Kidney epithelial cell (primary cell): ENCODE data around the gene OSCAR. TPM values are rescaled to one million over a fixed set of nuclear protein-coding genes. Genes with fewer than 3 reads are reported as not detected.
A peak's percentile ranks its signal among the peaks of the same experiment; 100 is the strongest.

ENCODE experiments used
- DNase-seq: peaks from one replicate; pipeline ENCODE4 v3.0.0-alpha.2; 2010; ENCODE audit warnings: low read depth
- H3K27me3 ChIP-seq: 2 replicates; pipeline ENCODE4 v1.6.0; 2011; ENCODE audit warnings: low read length; ENCODE audit not compliant: control insufficient read depth, insufficient read depth
- H3K36me3 ChIP-seq: 2 replicates; pipeline ENCODE4 v1.5.1; 2011; ENCODE audit warnings: low read length; ENCODE audit not compliant: control insufficient read depth, insufficient read depth
- H3K4me3 ChIP-seq: 2 replicates; pipeline ENCODE4 v1.5.1; 2011; ENCODE audit warnings: low read depth, mild to moderate bottlenecking, control low read depth, low read length
- total RNA-seq: library from RNA; depleted of rRNA; stranded (reverse); fragments of >200 nt; gene quantifications from 2 replicates; pipeline ENCODE4 v1.2.3, GENCODE V29; 2015
- TF ChIP-seq, protein P1 (sequence below): IDR thresholded peaks from 2 replicates; pipeline ENCODE4 v1.5.1; 2011; ENCODE audit warnings: mild to moderate bottlenecking, moderate library complexity, low read length, control low read depth, inconsistent platforms; ENCODE audit not compliant: insufficient read depth, poor library complexity, severe bottlenecking

The OSCAR gene
- total RNA-seq, 1 donor from 2014 or later: 22.9 TPM

DNA sequence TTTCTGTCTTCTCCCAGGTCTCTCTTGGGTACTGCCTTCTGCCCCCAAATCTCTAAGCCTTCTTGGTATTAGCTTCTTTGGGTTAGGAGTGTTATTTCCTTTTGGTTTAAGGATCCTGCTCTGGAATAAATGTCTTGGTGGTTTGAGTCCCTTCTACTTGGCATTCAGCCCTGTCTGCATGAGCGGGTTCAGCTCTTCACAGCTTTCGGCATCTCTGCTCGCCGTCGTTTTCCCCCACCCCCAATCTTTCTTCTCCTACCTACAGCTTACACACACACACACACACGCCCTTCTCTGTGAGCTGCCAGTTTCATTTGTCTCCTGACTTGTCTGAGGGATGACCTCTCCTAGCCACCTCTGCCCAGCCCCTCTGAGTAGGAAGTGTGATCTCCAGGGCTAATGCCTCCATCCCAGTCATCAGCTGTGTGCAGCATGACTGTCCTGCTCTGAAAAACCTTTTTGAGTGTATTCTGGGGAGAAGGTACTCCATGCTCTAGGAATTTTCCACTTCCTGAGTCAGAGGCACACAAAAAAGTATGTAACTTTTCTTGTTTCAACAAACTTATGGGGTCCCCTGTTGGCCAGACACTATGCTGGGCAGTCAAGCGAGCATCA lies 41.7 kb upstream of the OSCAR start:
- TF ChIP-seq, protein P1, sequence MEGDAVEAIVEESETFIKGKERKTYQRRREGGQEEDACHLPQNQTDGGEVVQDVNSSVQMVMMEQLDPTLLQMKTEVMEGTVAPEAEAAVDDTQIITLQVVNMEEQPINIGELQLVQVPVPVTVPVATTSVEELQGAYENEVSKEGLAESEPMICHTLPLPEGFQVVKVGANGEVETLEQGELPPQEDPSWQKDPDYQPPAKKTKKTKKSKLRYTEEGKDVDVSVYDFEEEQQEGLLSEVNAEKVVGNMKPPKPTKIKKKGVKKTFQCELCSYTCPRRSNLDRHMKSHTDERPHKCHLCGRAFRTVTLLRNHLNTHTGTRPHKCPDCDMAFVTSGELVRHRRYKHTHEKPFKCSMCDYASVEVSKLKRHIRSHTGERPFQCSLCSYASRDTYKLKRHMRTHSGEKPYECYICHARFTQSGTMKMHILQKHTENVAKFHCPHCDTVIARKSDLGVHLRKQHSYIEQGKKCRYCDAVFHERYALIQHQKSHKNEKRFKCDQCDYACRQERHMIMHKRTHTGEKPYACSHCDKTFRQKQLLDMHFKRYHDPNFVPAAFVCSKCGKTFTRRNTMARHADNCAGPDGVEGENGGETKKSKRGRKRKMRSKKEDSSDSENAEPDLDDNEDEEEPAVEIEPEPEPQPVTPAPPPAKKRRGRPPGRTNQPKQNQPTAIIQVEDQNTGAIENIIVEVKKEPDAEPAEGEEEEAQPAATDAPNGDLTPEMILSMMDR: no peak
- H3K36me3 ChIP-seq: peaks cover 1% of the 10 kb centered on the region
- DNase-seq: no peak

DNA sequence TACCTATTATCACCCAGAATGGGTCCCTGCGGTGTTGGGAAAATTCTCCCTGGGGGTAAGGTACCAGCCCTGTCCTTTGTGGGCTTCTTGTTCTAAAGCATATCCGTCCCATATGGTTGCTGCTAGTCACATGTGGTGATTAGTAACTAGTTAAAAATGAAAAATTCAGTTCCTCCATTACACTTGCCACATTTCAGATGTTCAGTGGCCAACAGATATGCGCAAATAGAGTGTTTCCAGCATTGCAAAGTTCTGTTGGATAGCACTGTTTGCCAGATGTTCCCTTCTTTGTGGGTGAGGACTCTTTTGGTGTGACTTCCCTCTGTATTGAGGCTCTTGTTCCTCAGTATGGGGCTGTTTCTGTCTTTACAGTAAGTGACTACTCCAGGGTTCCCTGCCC lies 40.8 kb upstream of the OSCAR start:
- no peak overlapping the region for H3K4me3 ChIP-seq
- DNase-seq: no peak
- H3K36me3 ChIP-seq: peaks cover 1% of the 10 kb centered on the region
- no peaks in the 10 kb centered on the region for H3K27me3 ChIP-seq
- TF ChIP-seq, protein P1: no peak

More for the DNA sequence above, 41.7 kb upstream of the OSCAR start:
- Histone ChIP-seq H3K27me3 (no peaks in the 10 kb centered on the region), H3K4me3 (no peak overlapping the region)

DNA sequence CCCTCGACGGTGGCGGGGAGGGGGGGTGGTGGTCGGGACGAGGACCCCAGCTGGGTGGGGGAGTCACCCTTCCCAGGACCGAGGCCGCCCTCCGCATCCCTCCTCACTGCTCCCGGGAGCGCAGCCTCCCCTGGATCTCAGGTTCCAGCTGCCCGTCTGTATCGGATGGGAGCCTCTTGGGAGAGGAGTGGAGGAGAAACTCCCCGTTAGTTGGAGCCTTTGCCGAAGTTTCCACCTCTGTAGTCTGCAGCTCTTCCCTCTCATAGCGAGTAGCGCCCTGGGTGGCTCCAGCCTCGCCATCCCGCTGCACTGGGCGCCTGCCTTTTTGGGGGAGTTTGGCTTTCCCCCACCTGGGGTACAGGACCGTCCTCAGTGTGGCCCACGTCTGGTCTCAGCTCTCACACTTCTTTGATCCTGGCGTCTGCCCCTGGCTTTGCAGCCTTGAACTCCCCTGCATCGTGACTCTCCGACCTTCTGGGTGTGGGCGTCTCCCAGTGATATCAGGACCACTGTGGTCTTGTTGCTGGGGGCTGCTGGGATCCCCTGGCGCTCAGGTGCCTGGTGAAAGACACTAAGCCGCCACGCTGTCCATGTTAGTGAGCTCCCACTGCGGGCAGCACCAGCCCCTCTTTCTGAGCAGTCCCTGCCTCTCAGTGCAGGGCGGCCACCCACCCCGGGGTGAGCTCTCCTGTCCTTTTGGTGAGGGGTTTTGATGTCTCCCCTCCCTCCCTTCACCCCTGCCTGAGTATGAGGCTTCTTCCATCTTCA lies 38.1 kb upstream of the OSCAR start:
- TF ChIP-seq, protein P1: no peak

DNA sequence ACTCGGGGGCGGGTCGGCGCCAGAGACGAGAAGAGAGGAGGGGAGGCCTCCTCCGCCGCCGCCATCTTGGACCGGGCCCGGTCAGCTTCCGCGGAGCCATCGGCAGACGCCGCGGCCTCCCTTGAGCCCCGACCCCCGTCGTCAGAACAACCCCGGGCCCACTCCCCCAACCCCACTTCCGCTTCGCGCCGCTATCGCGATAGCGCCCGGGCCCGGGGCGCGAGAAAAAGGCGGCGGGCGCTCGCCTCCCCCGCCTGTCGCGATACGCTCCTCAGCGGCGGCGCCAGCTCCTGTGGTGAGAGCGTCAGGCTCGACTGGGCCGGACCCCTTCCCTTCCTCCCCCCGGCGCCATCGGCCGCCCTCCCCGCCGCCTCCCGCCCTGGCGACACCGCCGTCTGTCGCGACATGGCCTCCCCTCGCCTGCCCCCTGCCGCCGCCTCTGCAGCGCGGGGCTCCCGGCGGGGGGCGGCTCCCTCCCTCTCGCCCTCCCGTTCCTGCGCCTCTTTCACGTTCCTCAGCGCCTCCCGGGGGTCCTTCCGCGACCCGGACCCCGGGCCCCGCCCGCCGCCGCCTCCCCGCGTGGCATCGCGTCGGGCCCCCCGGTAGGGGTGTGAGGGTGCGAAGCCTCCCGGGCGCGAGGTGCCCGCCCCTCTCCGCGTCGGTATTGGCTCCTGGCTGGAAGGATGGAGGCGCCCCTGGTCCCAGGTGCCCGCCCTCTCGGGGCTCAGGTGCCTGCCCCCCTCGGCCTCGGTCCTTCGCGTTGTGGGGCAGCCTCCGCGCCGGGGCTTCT lies 37.3 kb upstream of the OSCAR start, which contains the start of gene CNOT3:
Gene CNOT3 (plus strand): TSS at position 64 of the 790 bp plus-strand sequence. CDS start 5,217 bp downstream, outside the sequence.
- DNase-seq: no peak
- TF ChIP-seq, protein P1: no peak
- peak within 1 kb of the TSS; percentile 92 for H3K4me3 ChIP-seq

More for the DNA sequence above, 38.1 kb upstream of the OSCAR start:
- Histone ChIP-seq H3K4me3 (peak overlapping the region; percentile 92), H3K27me3 (no peaks in the 10 kb centered on the region), H3K36me3 (peaks cover 1% of the 10 kb centered on the region)
- DNase-seq: no peak

DNA sequence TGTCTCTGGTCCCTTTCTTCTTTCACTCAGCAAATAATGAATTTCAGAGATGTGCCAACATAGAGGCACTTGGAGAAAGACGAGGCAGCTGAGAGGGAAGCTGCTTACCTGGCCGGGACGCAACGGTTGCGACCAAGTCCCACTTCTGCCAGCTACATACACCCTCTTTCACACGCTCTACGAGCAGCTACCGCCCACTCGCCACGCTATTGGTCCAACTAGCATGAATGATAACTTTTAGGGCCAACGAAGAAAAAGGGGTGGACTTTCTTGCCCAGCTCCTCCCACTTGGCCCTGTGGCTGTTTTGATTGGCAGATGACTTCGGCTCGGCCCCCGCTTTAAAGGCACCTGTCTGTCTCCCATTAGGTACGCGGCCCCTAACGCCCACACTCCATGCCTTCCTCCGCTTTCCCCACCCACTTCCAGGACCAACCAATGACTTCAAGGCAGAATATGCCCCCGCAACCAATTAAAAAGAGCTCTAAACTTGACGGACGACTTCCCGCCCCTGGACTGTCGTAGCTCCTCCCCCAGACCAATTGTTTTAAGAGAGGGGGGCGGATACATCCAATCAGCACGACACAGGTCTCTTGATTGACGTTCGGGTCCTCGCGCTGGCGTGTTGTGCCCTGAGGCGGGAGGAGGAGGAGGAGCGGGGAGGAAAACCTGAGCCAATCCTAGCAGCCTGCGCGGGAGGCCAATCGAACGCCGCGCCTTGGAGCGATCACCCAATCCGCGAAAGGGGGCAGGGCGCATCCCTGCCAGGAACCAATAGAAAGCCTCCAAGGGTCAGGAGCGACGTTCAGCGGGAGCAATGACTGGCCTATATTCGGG lies 36.5 kb upstream of the OSCAR start:
- TF ChIP-seq, protein P1: no peak
- DNase-seq: peak; percentile 100
- Histone ChIP-seq H3K4me3 (peak overlapping the region; percentile 92), H3K27me3 (no peaks in the 10 kb centered on the region), H3K36me3 (no peaks in the 10 kb centered on the region)

More for the DNA sequence above, 37.3 kb upstream of the OSCAR start, which contains the start of gene CNOT3:
- Histone ChIP-seq H3K27me3 (no peaks in the 10 kb centered on the region), H3K36me3 (peaks cover 1% of the 10 kb centered on the region)
